Activated B cell treated with CpG ODN at 0.5 μM for 24 hours (primary cell): Measurements from ENCODE around the gene CNDP1. TPM values are rescaled to one million over a fixed set of nuclear protein-coding genes. Genes with fewer than 3 reads are reported as not detected.
"Not testable (repeated sequence)": the region's sequence is repeated elsewhere in the genome, so short reads cannot be mapped to it uniquely, and the experiment has no call there.

Source experiments
- ATAC-seq: fragments of 200-7000 bp; cut with Tn5 transposase; one replicate; pipeline ENCODE4 v1.10.0; 2021; ENCODE audit warnings: low read depth, mild to moderate bottlenecking, moderate library complexity
- CTCF ChIA-PET: fragments of 350-600 bp; sonication (Branson Sonifier 250); formaldehyde crosslinking; loops from one replicate; lab custom pipeline; 2021; ENCODE audit warnings: antibody characterized with exemption; lab: Charles Lee
- POLR2A ChIA-PET: fragments of 350-600 bp; sonication (Branson Sonifier 250); formaldehyde crosslinking; loops from one replicate; lab custom pipeline; 2021; ENCODE audit warnings: antibody characterized with exemption; lab: Charles Lee
- DNase-seq: peaks from one replicate; pipeline ENCODE4 v3.0.0; 2022
- H3K27ac Mint-ChIP-seq: one replicate; pipeline ENCODE4 v1.8.0; 2020; ENCODE audit warnings: mixed read lengths
- H3K27me3 Mint-ChIP-seq: one replicate; pipeline ENCODE4 v1.8.0; 2021; ENCODE audit warnings: mixed read lengths
- H3K36me3 Mint-ChIP-seq: one replicate; pipeline ENCODE4 v1.8.0; 2021; ENCODE audit warnings: low read depth, mixed read lengths
- H3K4me1 Mint-ChIP-seq: one replicate; pipeline ENCODE4 v1.8.0; 2021; ENCODE audit warnings: mixed read lengths
- H3K4me3 Mint-ChIP-seq: one replicate; pipeline ENCODE4 v1.8.0; 2020; ENCODE audit warnings: mild to moderate bottlenecking, mixed read lengths
- H3K9me3 Mint-ChIP-seq: one replicate; pipeline ENCODE4 v1.8.0; 2020; ENCODE audit warnings: mixed read lengths
- intact Hi-C: fragments of 100-400 bp; cut with micrococcal nuclease; formaldehyde crosslinking; loops from one replicate; pipeline ENCODE4 v1.15.1; 2024
- total RNA-seq: library from RNA; stranded (reverse); gene quantifications from 2 replicates; pipeline ENCODE4 v1.2.3, GENCODE V29; 2022
- TF ChIP-seq, protein P1 (sequence below): fragments of 200-600 bp; IDR thresholded peaks from one replicate; pipeline ENCODE4 v1.8.0; 2022; ENCODE audit warnings: antibody characterized with exemption, mild to moderate bottlenecking

CNDP1 gene
- total RNA-seq, 1 donor from 2014 or later: 0.33 TPM

DNA sequence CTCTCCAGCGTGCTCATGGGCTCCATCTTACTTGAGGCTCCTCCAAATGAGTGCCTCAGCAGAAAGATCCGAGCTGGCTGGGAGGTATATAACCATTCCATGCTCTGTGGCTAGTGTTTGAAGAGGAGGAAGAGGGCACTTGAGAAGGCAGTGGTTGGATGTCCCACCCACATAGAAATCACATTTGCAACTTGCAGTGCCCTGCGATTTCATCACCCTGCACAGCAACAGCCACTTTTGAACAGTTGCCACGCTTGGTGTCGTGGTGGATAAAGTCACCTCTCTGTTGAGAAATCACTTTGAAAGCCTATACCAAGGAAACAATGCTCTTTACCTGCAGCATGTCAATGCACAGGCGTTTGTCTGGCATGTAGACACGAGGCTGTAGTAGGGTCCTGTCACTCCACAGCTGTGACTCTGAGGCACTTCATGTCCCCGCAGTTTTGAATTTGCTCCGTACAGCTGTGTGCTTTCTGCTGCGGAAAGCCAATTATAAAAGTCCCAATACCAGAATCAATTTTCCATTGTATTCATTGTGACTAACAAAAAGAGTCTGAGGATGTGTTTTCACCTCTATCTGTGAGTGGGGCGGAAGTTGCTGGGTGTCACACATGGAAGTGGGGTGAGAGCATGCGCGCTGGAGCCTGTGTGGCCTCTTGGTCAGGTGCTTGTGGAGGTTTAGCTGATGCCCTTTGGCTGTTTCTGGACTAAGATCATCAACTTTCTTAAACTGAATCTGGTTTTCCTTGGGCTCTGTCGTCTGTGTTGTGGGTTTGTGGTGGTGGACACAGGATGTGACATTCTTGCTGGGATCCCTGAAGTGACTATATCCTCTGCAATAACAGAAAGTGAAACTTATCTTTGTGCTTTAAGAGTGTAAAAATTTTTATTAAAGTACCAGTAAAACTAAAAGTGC is 35.3 kb upstream of the CNDP1 start:
- Mint-ChIP-seq H3K9me3 (no peaks in the 10 kb centered on the region), H3K4me1 (peaks cover 58% of the 10 kb centered on the region), H3K36me3 (peaks cover 43% of the 10 kb centered on the region), H3K4me3 (peak overlapping the region; percentile 88), H3K27ac (peak overlapping the region; percentile 98), H3K27me3 (no peaks in the 10 kb centered on the region)
- peak; percentile 46 for DNase-seq
- intact Hi-C loops: loop anchor here (1.0 to 10.0 kb wide), 5 partner anchors 53 to 1993 kb away; partner anchors contain the start of gene FBXO15
- TF ChIP-seq, protein P1, sequence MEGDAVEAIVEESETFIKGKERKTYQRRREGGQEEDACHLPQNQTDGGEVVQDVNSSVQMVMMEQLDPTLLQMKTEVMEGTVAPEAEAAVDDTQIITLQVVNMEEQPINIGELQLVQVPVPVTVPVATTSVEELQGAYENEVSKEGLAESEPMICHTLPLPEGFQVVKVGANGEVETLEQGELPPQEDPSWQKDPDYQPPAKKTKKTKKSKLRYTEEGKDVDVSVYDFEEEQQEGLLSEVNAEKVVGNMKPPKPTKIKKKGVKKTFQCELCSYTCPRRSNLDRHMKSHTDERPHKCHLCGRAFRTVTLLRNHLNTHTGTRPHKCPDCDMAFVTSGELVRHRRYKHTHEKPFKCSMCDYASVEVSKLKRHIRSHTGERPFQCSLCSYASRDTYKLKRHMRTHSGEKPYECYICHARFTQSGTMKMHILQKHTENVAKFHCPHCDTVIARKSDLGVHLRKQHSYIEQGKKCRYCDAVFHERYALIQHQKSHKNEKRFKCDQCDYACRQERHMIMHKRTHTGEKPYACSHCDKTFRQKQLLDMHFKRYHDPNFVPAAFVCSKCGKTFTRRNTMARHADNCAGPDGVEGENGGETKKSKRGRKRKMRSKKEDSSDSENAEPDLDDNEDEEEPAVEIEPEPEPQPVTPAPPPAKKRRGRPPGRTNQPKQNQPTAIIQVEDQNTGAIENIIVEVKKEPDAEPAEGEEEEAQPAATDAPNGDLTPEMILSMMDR: no peak
- POLR2A ChIA-PET: interaction anchor here (2.7 kb wide), 1 partner anchor 99 kb away, joined by 11 read pairs; the partner anchor contains the start of gene ZNF407
- CTCF ChIA-PET: interaction anchor here (1.1 kb wide), 1 partner anchor 146 kb away, joined by 3 read pairs; no protein-coding TSS in a partner anchor
- ATAC-seq: peak; percentile 13

DNA sequence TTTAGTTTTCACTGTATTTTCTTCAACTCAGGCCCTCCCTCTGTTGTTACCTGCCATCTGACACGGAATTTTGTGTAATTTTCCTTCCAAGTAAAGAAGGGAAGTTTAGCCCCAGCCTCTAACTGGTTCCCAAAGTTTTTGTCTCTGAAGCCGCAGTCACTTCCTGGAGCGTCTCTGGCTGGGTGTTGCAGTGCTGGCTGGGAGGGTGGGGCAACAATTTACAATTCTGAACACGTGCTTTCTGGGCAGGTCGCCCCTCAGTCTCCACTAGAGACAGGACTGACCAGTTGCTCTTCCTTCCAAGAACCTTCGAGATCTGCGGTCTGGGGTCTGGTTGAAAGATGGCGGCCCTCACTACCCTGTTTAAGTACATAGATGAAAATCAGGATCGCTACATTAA is 34.7 kb upstream of the CNDP1 start:
- ATAC-seq: no peak
- peak overlapping the region; percentile 98 for H3K27ac Mint-ChIP-seq
- DNase-seq: no peak
- H3K36me3 Mint-ChIP-seq: peaks cover 48% of the 10 kb centered on the region
- peak overlapping the region; percentile 88 for H3K4me3 Mint-ChIP-seq
- POLR2A ChIA-PET: interaction anchor here (2.7 kb wide), 1 partner anchor 99 kb away, joined by 11 read pairs; the partner anchor contains the start of gene ZNF407
- TF ChIP-seq, protein P1: no peak
- no peaks in the 10 kb centered on the region for H3K9me3 Mint-ChIP-seq
- CTCF ChIA-PET: no interaction called here
- intact Hi-C loops: loop anchor here (1.0 to 10.0 kb wide), 5 partner anchors 53 to 1993 kb away; partner anchors contain the start of gene FBXO15
- peaks cover 61% of the 10 kb centered on the region for H3K4me1 Mint-ChIP-seq
- H3K27me3 Mint-ChIP-seq: no peaks in the 10 kb centered on the region

DNA sequence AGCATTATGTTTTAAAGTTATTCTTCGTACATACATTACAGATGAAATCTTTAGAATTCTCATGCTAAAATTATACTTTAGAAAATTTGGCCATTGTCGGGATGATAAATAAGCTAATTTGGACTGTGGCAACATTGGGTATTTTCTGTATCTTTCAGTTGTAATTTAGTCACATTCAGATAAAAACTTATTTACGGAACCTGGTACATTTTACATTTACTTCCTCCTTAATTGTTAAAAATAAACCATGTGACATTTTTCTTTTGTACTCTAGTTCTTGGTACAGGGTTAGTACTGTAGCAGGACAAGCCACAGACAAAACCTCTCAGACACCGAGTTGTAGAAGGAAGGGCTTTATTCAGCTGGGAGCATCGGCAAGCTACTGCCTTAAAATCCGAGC is 33.9 kb upstream of the CNDP1 start:
- H3K4me1 Mint-ChIP-seq: peaks cover 61% of the 10 kb centered on the region
- ChIA-PET POLR2A (interaction anchor here (2.7 kb wide), 1 partner anchor 98 kb away, joined by 11 read pairs; the partner anchor contains the start of gene ZNF407), CTCF (no interaction called here)
- H3K9me3 Mint-ChIP-seq: no peaks in the 10 kb centered on the region
- H3K27me3 Mint-ChIP-seq: no peaks in the 10 kb centered on the region
- TF ChIP-seq, protein P1: no peak
- intact Hi-C loops: no loop called here
- H3K36me3 Mint-ChIP-seq: peaks cover 54% of the 10 kb centered on the region
- no peak for ATAC-seq
- DNase-seq: no peak
- peak overlapping the region; percentile 98 for H3K27ac Mint-ChIP-seq
- peak overlapping the region; percentile 88 for H3K4me3 Mint-ChIP-seq

DNA sequence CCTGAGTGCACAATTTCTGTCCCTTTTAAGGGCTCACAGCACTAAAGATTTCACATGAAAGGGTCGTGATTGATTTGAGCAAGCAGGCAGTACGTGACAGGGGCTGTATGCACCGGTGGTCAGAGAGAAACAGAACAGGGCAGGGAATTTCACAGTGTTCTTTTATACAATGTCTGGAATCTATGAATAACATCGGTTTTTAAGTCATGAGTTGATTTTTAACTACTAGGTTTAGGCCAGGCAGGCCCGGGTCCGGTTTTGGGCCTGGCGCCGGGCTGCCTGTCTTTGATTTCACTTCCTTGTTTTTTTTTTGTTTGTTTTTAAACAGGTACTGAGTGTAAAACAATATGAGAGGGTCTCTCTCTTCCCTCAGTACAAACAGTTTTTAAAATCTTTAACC is 33.5 kb upstream of the CNDP1 start:
- DNase-seq, H3K9me3 Mint-ChIP-seq, ATAC-seq, CTCF ChIA-PET, intact Hi-C loops, POLR2A ChIA-PET, H3K27me3 Mint-ChIP-seq: not testable (repeated sequence)
- Mint-ChIP-seq H3K27ac (peak overlapping the region; percentile 98), H3K4me3 (peak overlapping the region; percentile 88), H3K4me1 (peaks cover 58% of the 10 kb centered on the region), H3K36me3 (peaks cover 55% of the 10 kb centered on the region)

DNA sequence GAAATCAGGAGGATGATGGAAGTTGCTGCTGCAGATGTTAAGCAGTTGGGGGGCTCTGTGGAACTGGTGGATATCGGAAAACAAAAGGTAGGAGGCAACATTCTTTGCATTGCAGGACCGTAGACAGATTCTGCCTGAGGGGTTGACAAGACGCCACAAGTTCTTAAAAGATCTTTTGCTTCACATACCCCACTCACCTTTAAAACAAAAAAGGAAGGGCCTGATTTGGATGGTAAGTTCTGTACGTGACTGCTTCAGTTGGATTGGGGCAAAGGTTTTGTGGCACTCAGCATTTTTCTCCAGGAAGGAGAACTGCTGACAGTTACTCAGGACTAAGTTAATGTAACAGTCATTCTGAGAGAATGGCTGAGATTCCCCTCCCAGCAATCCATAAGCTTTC is 32.9 kb upstream of the CNDP1 start:
- no peak for ATAC-seq
- Mint-ChIP-seq H3K36me3 (peaks cover 56% of the 10 kb centered on the region), H3K4me1 (peaks cover 55% of the 10 kb centered on the region), H3K9me3 (no peaks in the 10 kb centered on the region), H3K27me3 (no peaks in the 10 kb centered on the region), H3K27ac (peak overlapping the region; percentile 98), H3K4me3 (peak overlapping the region; percentile 88)
- TF ChIP-seq, protein P1: no peak
- CTCF ChIA-PET: no interaction called here
- DNase-seq: no peak
- POLR2A ChIA-PET: no interaction called here
- intact Hi-C loops: no loop called here
